Trophoblast cell (in vitro differentiated cells and primary cell): Measurements from ENCODE around the gene ASH1L.
A peak's percentile ranks its signal among the peaks of the same experiment; 100 is the strongest.
"Not testable (repeated sequence)": the region's sequence is repeated elsewhere in the genome, so short reads cannot be mapped to it uniquely, and the experiment has no call there.

Experiments used
- DNase-seq, 2 donors: peaks; one replicate each; pipeline ENCODE4 v3.0.0-alpha.2; 2016
- H2AFZ ChIP-seq: 2 replicates; pipeline ENCODE4 v1.6.1; 2013; ENCODE audit warnings: low read length, moderate library complexity, mild to moderate bottlenecking; ENCODE audit not compliant: insufficient read depth, poor library complexity
- H2AK5ac ChIP-seq: 2 replicates; pipeline ENCODE4 v1.6.1; 2013; ENCODE audit warnings: mild to moderate bottlenecking, low read length
- H2BK120ac ChIP-seq: 2 replicates; pipeline ENCODE4 v1.6.1; 2013; ENCODE audit warnings: low read length, mild to moderate bottlenecking, moderate library complexity; ENCODE audit not compliant: insufficient read depth, poor library complexity
- H2BK12ac ChIP-seq: 2 replicates; pipeline ENCODE4 v1.6.1; 2013; ENCODE audit warnings: mild to moderate bottlenecking, low read length, moderate library complexity
- H2BK5ac ChIP-seq: 2 replicates; pipeline ENCODE4 v1.6.1; 2013; ENCODE audit warnings: low read length, low read depth, moderate library complexity, mild to moderate bottlenecking; ENCODE audit not compliant: poor library complexity
- H3K14ac ChIP-seq: 2 replicates; pipeline ENCODE4 v1.6.1; 2013; ENCODE audit warnings: mild to moderate bottlenecking, low read length
- H3K18ac ChIP-seq: 2 replicates; pipeline ENCODE4 v1.6.1; 2013; ENCODE audit warnings: mild to moderate bottlenecking, low read length
- H3K23ac ChIP-seq: 2 replicates; pipeline ENCODE4 v1.6.1; 2013; ENCODE audit warnings: low read length
- H3K27ac ChIP-seq: 2 replicates; pipeline ENCODE4 v1.5.1; 2013; ENCODE audit warnings: low read depth, mild to moderate bottlenecking, inconsistent platforms, low read length, moderate library complexity
- H3K27me3 ChIP-seq: 2 replicates; pipeline ENCODE4 v1.6.1; 2013; ENCODE audit warnings: inconsistent platforms, mild to moderate bottlenecking, low read length, moderate library complexity; ENCODE audit not compliant: insufficient read depth
- H3K36me3 ChIP-seq, 2 experiments: 1 replicate in 1 of 2; 2 replicates in 1 of 2; pipeline ENCODE4 v1.6.1; 2013; ENCODE audit warnings: low read length in 2 of 2, mild to moderate bottlenecking in 2 of 2, moderate library complexity in 1 of 2; ENCODE audit not compliant: insufficient read depth in 2 of 2, control insufficient read depth in 1 of 2
- H3K4ac ChIP-seq: 2 replicates; pipeline ENCODE4 v1.6.1; 2013; ENCODE audit warnings: low read depth, mild to moderate bottlenecking, low read length, moderate library complexity
- H3K4me1 ChIP-seq, 2 experiments: 1 replicate in 1 of 2; 2 replicates in 1 of 2; pipeline ENCODE4 v1.6.1; 2013; ENCODE audit warnings: low read length in 2 of 2, mild to moderate bottlenecking in 2 of 2, moderate library complexity in 1 of 2; ENCODE audit not compliant: insufficient read depth in 2 of 2, control insufficient read depth in 1 of 2
- H3K4me2 ChIP-seq: 2 replicates; pipeline ENCODE4 v1.6.1; 2013; ENCODE audit warnings: inconsistent platforms, mild to moderate bottlenecking, low read length, moderate library complexity
- H3K4me3 ChIP-seq: 2 replicates; pipeline ENCODE4 v1.5.1; 2013; ENCODE audit warnings: mild to moderate bottlenecking, low read depth, low read length, inconsistent platforms
- H3K79me1 ChIP-seq: one replicate; pipeline ENCODE4 v1.6.1; 2013; ENCODE audit warnings: low read length
- H3K79me2 ChIP-seq: 2 replicates; pipeline ENCODE4 v1.6.1; 2013; ENCODE audit warnings: low read length, mild to moderate bottlenecking; ENCODE audit not compliant: control insufficient read depth, insufficient read depth, poor library complexity
- H3K9ac ChIP-seq: 2 replicates; pipeline ENCODE4 v1.6.1; 2013; ENCODE audit warnings: mild to moderate bottlenecking, low read length
- H3K9me3 ChIP-seq: 2 replicates; pipeline ENCODE4 v1.6.1; 2013; ENCODE audit warnings: low read depth, mild to moderate bottlenecking, control low read depth, inconsistent platforms, low read length; ENCODE audit not compliant: insufficient read depth
- H4K12ac ChIP-seq: 2 replicates; pipeline ENCODE4 v1.6.1; 2013; ENCODE audit warnings: low read depth, mild to moderate bottlenecking, low read length, moderate library complexity
- H4K8ac ChIP-seq: 2 replicates; pipeline ENCODE4 v1.6.1; 2013; ENCODE audit warnings: low read depth, mild to moderate bottlenecking, low read length, moderate library complexity
- H4K91ac ChIP-seq: one replicate; pipeline ENCODE4 v1.6.1; 2013; ENCODE audit warnings: low read depth, mild to moderate bottlenecking, low read length, moderate library complexity
- WGBS: extraction: QIAGEN DNeasy Blood & Tissue Kit; methylation state at CpG from one replicate; pipeline ENCODE4 v1.1.7; 2013; ENCODE audit warnings: missing lambda C conversion rate; ENCODE audit not compliant: insufficient read length, insufficient coverage; ENCODE audit errors: extremely low coverage; 5-methylcytosine and 5-hydroxymethylcytosine counted together

Gene ASH1L

DNA sequence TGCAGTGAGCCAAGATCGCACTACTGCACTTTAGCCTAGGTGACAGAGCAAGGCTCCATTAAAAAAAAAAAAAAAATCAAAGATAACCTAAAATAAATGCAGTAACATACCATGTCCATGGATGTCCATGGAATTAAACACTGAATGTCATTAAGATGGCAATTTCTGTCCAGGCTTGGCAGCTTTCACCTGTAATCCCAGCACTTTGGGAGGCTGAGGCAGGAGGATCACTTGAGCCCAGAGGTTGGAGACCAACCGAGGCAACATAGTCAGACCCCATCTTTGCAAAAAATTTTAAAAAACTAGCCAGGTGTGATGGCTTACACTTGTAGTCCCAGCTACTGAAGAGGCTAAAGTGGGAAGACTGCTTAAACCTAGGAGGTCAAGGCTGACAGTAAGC lies 141.8 kb downstream of the ASH1L start:
- H3K79me2 ChIP-seq, result no peaks in the 10 kb centered on the region
- no peak overlapping the region for H2AK5ac ChIP-seq
- H4K91ac ChIP-seq, result no peak overlapping the region
- H4K8ac ChIP-seq, result no peak overlapping the region
- no peak overlapping the region for H3K14ac ChIP-seq
- no peak overlapping the region for H2BK120ac ChIP-seq
- no peak overlapping the region for H3K4me2 ChIP-seq
- H2BK5ac ChIP-seq, result no peak overlapping the region
- H3K9ac ChIP-seq, result no peak overlapping the region
- no peak overlapping the region for H3K18ac ChIP-seq
- no peak overlapping the region for H3K23ac ChIP-seq
- no peak overlapping the region for H3K4me3 ChIP-seq
- H3K4me1 ChIP-seq, result no peaks in the 10 kb centered on the region
- no peak for DNase-seq
- no peak overlapping the region for H3K27ac ChIP-seq
- H2BK12ac ChIP-seq, result no peak overlapping the region
- H3K79me1 ChIP-seq, result no peaks in the 10 kb centered on the region
- no peak overlapping the region for H3K4ac ChIP-seq
- no peak overlapping the region for H2AFZ ChIP-seq
- peaks cover 3 to 4% of the 10 kb centered on the region in 2 experiments for H3K36me3 ChIP-seq
- no peak overlapping the region for H4K12ac ChIP-seq
- H3K9me3 ChIP-seq, result no peaks in the 10 kb centered on the region
- H3K27me3 ChIP-seq, result no peaks in the 10 kb centered on the region
- no CpG with 5 or more reads among the region's 2 CpGs for WGBS

DNA sequence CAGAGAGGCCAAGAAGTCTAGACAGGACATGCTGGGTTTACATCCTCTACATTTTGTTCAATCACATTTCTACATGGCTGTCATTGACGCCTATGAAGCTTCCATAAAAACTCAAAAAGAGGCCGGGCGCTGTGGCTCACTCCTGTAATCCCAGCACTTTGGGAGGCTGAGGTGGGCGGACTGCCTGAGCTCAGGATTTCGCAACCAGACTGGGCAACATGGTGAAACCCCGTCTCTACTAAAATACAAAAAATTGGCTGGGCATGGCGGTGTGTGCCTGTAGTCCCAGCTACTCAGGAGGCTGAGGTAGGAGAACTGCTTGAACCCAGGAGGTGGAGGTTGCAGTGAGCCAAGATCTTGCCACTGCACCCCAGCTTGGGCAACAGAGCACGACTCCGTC lies 150.8 kb downstream of the ASH1L start:
- H3K4me1 ChIP-seq, result not testable (repeated sequence)

DNA sequence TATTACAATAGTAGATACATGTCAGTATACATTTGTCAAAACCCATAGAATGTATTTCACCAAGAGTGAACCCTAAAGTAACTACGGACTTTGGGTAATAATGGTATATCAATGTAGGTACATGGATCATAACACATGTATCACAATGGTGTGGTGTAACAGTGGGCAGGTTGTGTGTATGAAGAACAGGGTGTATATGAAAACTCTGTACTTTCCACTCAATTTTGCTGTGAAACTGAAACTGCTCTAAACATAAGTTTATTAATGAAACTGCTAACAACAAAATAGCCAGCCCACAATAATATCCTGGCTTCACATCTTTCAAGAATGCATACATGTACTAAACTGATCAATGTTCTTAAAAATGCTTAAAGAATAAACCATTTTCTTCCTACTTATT lies 151.7 kb downstream of the ASH1L start:
- Histone ChIP-seq H3K27me3 (no peaks in the 10 kb centered on the region), H3K4me3 (no peak overlapping the region), H3K9me3 (no peaks in the 10 kb centered on the region), H3K9ac (no peak overlapping the region), H3K14ac (no peak overlapping the region), H3K4me2 (no peak overlapping the region), H4K8ac (no peak overlapping the region), H3K79me1 (no peaks in the 10 kb centered on the region), H2AFZ (no peak overlapping the region), H2BK5ac (no peak overlapping the region), H3K4ac (no peak overlapping the region), H3K79me2 (no peaks in the 10 kb centered on the region), H2BK120ac (no peak overlapping the region), H4K12ac (no peak overlapping the region), H3K27ac (no peak overlapping the region), H2AK5ac (no peak overlapping the region), H4K91ac (no peak overlapping the region), H3K18ac (no peak overlapping the region), H3K4me1 (peaks cover 9% of the 10 kb centered on the region in 2 experiments), H3K36me3 (peaks cover 1 to 7% of the 10 kb centered on the region in 2 experiments), H3K23ac (no peak overlapping the region), H2BK12ac (no peak overlapping the region)
- no CpG with 5 or more reads among the region's 1 CpG for WGBS
- DNase-seq, result no peak

More for the DNA sequence above, 150.8 kb downstream of the ASH1L start:
- H3K4me3 ChIP-seq, H4K12ac ChIP-seq, H3K9ac ChIP-seq, H3K9me3 ChIP-seq, H3K4ac ChIP-seq, H2BK5ac ChIP-seq, H3K36me3 ChIP-seq, H3K79me2 ChIP-seq, H2BK120ac ChIP-seq, H3K27me3 ChIP-seq, H3K79me1 ChIP-seq, H2AFZ ChIP-seq, H3K14ac ChIP-seq, H3K18ac ChIP-seq, H4K91ac ChIP-seq, H4K8ac ChIP-seq, H2AK5ac ChIP-seq, H3K4me2 ChIP-seq, H2BK12ac ChIP-seq: not testable (repeated sequence)
- WGBS, result no CpG with 5 or more reads among the region's 9 CpGs
- Histone ChIP-seq H3K23ac (peak overlapping the region; percentile 92), H3K27ac (peak overlapping the region; percentile 20)
- DNase-seq, result peak; percentile 39 to 46

DNA sequence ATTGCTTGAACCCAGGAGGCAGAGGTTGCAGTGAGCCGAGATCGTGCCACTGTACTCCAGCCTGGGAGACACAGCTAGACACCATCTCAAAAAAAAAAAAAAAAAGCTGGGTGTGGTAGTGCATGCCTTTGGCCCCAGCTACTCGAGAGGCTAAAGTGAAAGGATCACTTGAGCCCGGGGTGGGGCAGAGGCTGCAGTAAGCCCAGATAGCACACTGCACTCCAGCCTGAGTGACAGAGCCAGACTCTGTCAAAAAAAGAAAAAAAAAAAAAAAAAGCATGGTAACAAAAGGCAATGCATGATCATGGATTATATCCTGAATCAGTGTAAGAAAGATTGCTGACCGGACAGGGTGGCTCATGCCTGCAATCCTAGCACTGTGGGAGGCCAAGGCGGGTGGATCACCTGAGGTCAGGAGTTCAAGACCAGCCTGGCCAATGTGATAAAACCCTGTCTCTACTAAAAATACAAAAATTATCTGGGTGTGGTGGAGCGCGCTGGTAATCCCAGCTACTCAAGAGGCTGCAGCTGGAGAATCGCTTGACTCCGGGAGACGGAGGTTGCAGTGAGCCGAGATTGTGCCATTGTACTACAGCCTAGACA lies 165.6 kb downstream of the ASH1L start:
- Histone ChIP-seq H3K18ac (no peak overlapping the region), H3K27ac (no peak overlapping the region), H2AFZ (no peak overlapping the region), H4K12ac (no peak overlapping the region), H3K4me1 (no peaks in the 10 kb centered on the region), H3K4ac (no peak overlapping the region), H4K91ac (no peak overlapping the region), H2BK5ac (no peak overlapping the region), H3K79me2 (no peaks in the 10 kb centered on the region), H2AK5ac (no peak overlapping the region), H3K36me3 (peaks cover 5 to 12% of the 10 kb centered on the region in 2 experiments), H3K23ac (no peak overlapping the region), H3K4me2 (no peak overlapping the region), H3K27me3 (no peaks in the 10 kb centered on the region), H2BK120ac (no peak overlapping the region), H3K79me1 (no peaks in the 10 kb centered on the region), H3K14ac (no peak overlapping the region), H2BK12ac (no peak overlapping the region), H3K9ac (no peak overlapping the region), H3K4me3 (no peak overlapping the region), H3K9me3 (no peaks in the 10 kb centered on the region), H4K8ac (no peak overlapping the region)
- WGBS, result no CpG with 5 or more reads among the region's 12 CpGs
- DNase-seq, result no peak
